ENCODE results near the gene C16orf74.
A peak's percentile ranks its signal among the peaks of the same experiment; 100 is the strongest.

Gene C16orf74

GRCh38 chr16:85770741-85771140 lies 19.8 kb upstream of the C16orf74 start:
- TF ChIP-seq ZNF8 (CRISPR knock-in tag; IDR thresholded peaks at IDR 0.05) = no peak
- TF ChIP-seq ZC3H10 (CRISPR knock-in tag; IDR thresholded peaks at IDR 0.05) = no peak
- TF ChIP-seq TCF4 (CRISPR knock-in tag; IDR thresholded peaks at IDR 0.05; ENCODE audit: borderline replicate concordance) = no peak
- no peak for TF ChIP-seq SNAI2 (CRISPR knock-in tag; IDR thresholded peaks at IDR 0.05)
- no peak for TF ChIP-seq PPARA (CRISPR knock-in tag; IDR thresholded peaks at IDR 0.05; ENCODE audit: borderline replicate concordance)
- no peak for TF ChIP-seq BACH2 (CRISPR knock-in tag; IDR thresholded peaks at IDR 0.05; ENCODE audit: borderline replicate concordance)
- no peak for ATAC-seq

GRCh38 chr16:85768199-85768598 lies 17.3 kb upstream of the C16orf74 start:
- TF ChIP-seq ESRRG (CRISPR knock-in tag; IDR thresholded peaks at IDR 0.05) (no peak), TOX (CRISPR knock-in tag; IDR thresholded peaks at IDR 0.05; ENCODE audit: borderline replicate concordance) (no peak), BACH2 (CRISPR knock-in tag; IDR thresholded peaks at IDR 0.05; ENCODE audit: borderline replicate concordance) (no peak), CSDC2 (CRISPR knock-in tag; IDR thresholded peaks at IDR 0.05) (no peak), CSRNP3 (CRISPR knock-in tag; IDR thresholded peaks at IDR 0.05) (no peak), ZFP30 (CRISPR knock-in tag; IDR thresholded peaks at IDR 0.05) (no peak), GLIS3 (CRISPR knock-in tag; IDR thresholded peaks at IDR 0.05) (no peak), ZFP3 (CRISPR knock-in tag; IDR thresholded peaks at IDR 0.05) (no peak), ZNF565 (CRISPR knock-in tag; conservative IDR thresholded peaks at IDR 0.05; ENCODE audit: low read depth) (no peak)
- no peak for ATAC-seq

- peak; percentile 95 for ATAC-seq
- TF ChIP-seq SNAI2 (CRISPR knock-in tag; IDR thresholded peaks at IDR 0.05) (no peak), CSRNP3 (CRISPR knock-in tag; IDR thresholded peaks at IDR 0.05) (no peak), CREB5 (CRISPR knock-in tag; IDR thresholded peaks at IDR 0.05; ENCODE audit: low read depth) (no peak), PATZ1 (CRISPR knock-in tag; IDR thresholded peaks at IDR 0.05; ENCODE audit: borderline replicate concordance) (no peak), OSR1 (CRISPR knock-in tag; IDR thresholded peaks at IDR 0.05) (no peak), ZFP3 (CRISPR knock-in tag; IDR thresholded peaks at IDR 0.05) (no peak)
These were observed 16.6 kb upstream of the C16orf74 start for GRCh38 chr16:85767531-85767930.

GRCh38 chr16:85765767-85766166 lies 14.9 kb upstream of the C16orf74 start:
- ATAC-seq = no peak
- no peak for TF ChIP-seq TCF4 (CRISPR knock-in tag; IDR thresholded peaks at IDR 0.05; ENCODE audit: borderline replicate concordance)
- TF ChIP-seq ARNTL (CRISPR knock-in tag; IDR thresholded peaks at IDR 0.05; ENCODE audit: borderline replicate concordance, low read depth) = no peak
- no peak for TF ChIP-seq ISL1 (CRISPR knock-in tag; IDR thresholded peaks at IDR 0.05)
- no peak for TF ChIP-seq ZNF70 (CRISPR knock-in tag; IDR thresholded peaks at IDR 0.05)
- no peak for TF ChIP-seq CREB5 (CRISPR knock-in tag; IDR thresholded peaks at IDR 0.05; ENCODE audit: low read depth)
- TF ChIP-seq GLIS3 (CRISPR knock-in tag; IDR thresholded peaks at IDR 0.05) = no peak
- TF ChIP-seq TOX (CRISPR knock-in tag; IDR thresholded peaks at IDR 0.05; ENCODE audit: borderline replicate concordance) = no peak
- TF ChIP-seq POU6F1 (CRISPR knock-in tag; IDR thresholded peaks at IDR 0.05; ENCODE audit: borderline replicate concordance, low read depth) = no peak
- no peak for TF ChIP-seq ZFP30 (CRISPR knock-in tag; IDR thresholded peaks at IDR 0.05)
- no peak for TF ChIP-seq CSRNP3 (CRISPR knock-in tag; IDR thresholded peaks at IDR 0.05)
- no peak for TF ChIP-seq CSDC2 (CRISPR knock-in tag; IDR thresholded peaks at IDR 0.05)
